Stimulated activated naive CD4-positive, alpha-beta T cell (primary cell): Measurements from ENCODE around the gene FBLN1.
"Not testable (repeated sequence)": the region's sequence is repeated elsewhere in the genome, so short reads cannot be mapped to it uniquely, and the experiment has no call there.

ENCODE experiments used
- DNase-seq, 6 experiments: peaks; one replicate each; lab custom pipeline; 2025; lab: John Stamatoyannopoulos, UW

Gene FBLN1

GRCh38 chr22:45612940-45613339, 110.3 kb downstream of the FBLN1 start:
- DNase-seq: no peak

DNA sequence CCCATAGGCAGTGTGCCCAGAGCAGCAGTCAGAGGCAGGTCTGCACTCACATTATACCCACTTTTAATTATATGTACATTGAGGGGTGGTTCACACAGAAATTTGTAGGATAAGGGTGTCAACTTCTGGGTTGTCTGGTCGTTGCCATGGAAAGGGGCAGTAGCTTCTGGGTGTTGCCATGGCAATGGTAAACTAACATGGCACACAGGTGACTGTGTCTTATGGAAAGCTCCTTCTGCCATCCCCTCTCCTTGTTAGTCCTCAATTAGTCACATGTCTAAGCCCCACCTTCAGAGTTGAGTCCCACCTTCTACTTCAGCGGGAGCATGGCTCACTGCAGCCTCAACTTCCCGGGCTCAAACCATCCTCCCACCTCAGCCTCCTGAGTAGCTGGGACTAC, 112.7 kb downstream of the FBLN1 start:
- no peak for DNase-seq

DNA sequence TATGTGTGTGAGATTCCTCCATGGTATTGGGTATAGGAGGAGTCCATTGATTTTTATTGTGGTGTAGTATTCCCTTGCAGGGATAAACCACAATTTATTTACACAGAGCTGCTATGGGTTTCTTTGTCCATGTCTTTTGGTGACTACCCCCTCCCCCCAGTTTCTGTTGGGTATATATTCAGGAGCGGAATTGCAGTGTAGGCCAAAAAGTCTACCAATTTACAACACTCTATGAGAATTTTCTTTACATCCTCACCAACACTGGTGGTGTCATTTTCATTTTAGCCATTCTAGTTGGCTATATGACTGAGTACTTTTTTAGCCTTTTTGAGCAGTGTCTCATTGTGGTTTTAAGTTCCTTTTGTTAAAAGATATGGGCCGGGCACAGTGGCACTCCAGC, 113.7 kb downstream of the FBLN1 start:
- no peak for DNase-seq

- no peak for DNase-seq
Measured at GRCh38 chr22:45617948-45618347, 115.3 kb downstream of the FBLN1 start.

DNA sequence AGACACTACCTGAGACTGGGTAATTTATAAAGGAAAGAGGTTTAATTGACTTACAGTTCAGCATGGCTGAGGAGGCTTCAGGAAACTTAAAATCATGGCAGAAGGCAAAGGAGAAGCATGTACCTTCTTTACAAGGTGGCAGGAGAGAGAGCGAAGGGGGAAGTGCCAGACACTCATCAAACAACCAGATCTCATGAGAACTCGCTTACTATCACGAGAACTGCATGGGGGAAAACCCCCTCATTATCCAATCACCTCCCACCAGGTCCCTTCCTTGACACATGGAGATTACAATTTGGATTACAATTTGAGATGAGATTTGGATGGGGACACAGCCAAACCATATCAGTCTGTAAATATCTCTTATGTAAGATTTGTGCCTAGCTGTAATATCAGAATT, 118.0 kb downstream of the FBLN1 start:
- DNase-seq: no peak

DNA sequence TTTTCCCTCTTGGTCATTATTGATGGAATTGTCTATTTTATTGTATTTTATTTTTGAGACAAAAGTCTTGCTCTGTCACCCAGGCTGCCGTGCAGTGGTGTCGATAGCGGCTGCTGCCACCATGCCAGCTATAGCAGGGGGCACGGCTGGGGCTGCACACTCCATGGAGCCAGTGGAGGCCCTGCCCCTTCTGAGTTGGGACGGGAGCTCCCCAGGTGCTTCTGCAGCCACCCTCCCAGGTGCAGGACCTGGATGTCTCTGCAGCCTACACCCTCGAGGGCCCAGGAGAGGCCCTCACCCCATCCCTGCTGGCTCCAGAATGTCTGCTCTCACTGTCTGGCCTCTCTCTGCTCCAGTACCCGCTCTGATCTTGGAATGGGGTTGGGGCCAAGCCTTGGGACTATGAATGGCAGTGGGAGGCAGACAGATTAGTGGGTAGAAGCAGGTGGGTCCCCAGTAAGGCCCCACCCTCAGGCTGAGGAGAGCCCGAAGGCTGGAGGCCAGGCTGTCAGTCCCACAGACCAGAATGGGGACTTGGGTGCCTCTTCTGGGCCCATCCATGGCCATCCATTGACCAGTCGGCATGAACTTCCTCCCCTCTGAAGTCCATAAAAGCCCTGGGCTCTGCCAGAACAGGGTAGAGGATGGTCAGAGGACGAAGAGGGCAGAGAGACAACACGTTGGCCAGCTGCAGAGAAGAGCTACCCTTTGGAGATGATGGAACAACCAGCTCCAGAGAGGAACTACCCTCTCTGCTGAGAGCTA, 119.3 kb downstream of the FBLN1 start:
- DNase-seq: no peak

- DNase-seq: not testable (repeated sequence)
Measured at GRCh38 chr22:45623464-45624145, 120.9 kb downstream of the FBLN1 start.

- DNase-seq: no peak
Measured at GRCh38 chr22:45626198-45626651, 123.5 kb downstream of the FBLN1 start.

DNA sequence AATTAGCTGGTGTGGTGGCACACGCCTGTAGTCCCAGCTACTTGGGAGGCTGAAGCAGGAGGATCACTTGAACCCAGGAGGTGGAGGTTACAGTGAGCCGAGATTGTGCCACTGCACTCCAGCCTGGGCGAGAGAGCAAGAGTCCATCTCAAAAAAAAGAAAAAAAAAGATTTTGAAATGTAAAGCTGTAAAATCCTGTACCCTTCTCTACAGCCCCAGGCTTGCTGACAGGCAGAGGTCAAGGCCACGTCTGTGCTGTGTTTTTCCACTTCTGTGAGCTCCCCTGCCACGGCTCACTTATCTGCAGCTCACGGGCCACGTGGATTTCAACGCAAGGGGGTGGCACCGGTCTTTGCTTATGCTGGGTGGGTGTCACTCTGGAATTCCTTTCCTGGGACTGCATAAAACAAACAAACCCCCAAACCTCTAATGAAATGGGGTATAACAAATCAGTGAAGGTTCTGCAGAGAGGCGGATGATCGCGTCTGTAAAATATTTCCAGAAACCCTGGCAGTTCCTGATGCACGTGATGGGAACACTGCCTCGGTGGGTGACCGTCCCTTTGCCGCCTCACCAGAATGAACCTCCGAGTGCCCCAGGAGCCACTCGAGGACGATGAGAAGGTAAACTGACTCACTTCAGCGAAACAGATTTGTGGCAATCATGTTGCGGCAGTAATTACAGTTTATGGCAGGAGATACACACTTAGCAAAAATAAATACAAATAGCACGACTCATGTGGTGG, 125.0 kb downstream of the FBLN1 start:
- DNase-seq: no peak

DNA sequence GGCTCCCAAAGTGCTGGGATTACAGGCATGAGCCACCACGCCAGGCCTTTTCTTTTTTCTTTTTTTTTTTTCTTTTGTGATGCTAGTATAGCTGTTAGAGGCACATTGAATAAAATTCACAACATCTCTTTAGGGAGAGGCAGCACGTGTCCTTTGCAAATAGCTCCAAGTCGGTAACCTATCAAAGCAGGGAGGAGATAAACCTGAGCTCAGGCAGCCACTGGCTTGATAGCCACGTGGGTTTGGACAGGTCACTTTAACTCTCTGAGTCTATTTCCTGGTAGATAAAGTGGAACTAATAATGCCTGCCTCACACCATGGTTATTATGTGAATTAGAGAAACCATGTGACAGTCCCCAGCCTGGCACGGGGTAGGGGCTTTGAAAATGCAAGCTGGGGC, 125.8 kb downstream of the FBLN1 start:
- DNase-seq: no peak

DNA sequence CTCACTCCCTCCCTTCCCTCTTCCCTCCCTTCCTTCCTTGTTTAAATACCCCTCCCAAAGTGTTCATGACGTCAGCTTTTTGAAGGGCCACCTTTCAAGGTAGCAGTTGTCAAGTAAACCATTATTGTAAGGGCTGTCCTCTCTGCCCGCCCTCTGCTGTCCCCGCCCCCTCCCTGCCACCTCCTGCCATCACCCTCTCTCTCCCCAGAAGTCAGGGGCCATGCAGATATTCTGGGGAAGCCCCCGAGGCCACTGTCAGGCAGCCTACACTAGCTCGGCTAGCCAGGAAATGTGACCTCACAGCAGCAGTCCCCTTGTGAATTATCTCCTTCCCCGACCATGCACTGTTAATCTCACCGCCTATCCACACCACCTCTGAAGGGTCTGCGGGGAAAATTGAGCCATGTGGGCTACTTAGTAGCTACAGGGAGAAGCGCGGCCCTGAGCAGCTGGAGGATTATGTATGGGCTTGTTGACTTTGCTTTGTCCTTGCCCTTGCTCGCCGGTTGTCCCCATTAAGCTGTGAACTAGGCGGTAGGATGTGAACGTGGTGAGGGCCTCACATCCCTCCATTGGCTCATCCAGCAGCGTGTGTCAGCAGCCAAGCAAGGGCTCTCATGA, 126.9 kb downstream of the FBLN1 start:
- no peak for DNase-seq

DNA sequence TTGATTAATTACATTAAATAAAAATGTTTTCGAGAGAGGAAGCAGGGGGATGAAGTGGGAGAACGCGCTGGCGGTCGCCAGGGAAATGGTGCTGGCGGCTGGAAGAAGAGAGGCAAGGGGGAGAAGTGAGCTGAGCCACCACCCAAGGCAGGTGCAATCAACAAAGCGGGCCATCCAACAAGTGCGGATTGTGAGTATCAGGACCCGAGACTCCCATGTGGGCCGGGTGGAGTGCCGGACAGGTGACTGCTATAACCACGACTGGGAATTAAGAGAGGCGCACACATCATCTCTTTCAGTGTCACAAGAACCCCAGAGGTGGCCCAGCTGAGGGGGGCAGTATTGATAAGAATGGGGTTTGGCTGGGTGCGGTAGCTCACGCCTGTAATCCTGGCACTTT, 127.8 kb downstream of the FBLN1 start:
- no peak for DNase-seq

- DNase-seq: no peak
Measured at GRCh38 chr22:45631140-45631840, 128.6 kb downstream of the FBLN1 start.

DNA sequence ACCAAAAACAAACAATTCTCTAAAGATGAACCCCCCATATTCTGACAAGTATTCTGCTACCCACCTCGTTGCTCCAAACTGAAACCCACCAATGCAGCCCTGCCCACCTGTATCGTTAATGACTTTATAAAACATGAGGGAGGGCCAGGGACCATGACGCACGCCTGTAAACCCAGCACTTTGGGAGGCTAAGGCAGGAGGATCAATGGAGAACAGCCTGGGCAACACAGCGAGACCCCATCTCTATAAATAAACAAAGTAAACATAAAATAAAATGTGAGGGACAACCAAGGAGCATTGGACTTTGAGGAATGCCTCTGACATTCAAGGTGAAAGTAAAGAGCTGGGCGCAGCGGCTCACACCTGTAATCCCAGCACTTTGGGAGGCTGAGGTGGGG, 129.2 kb downstream of the FBLN1 start:
- no peak for DNase-seq

DNA sequence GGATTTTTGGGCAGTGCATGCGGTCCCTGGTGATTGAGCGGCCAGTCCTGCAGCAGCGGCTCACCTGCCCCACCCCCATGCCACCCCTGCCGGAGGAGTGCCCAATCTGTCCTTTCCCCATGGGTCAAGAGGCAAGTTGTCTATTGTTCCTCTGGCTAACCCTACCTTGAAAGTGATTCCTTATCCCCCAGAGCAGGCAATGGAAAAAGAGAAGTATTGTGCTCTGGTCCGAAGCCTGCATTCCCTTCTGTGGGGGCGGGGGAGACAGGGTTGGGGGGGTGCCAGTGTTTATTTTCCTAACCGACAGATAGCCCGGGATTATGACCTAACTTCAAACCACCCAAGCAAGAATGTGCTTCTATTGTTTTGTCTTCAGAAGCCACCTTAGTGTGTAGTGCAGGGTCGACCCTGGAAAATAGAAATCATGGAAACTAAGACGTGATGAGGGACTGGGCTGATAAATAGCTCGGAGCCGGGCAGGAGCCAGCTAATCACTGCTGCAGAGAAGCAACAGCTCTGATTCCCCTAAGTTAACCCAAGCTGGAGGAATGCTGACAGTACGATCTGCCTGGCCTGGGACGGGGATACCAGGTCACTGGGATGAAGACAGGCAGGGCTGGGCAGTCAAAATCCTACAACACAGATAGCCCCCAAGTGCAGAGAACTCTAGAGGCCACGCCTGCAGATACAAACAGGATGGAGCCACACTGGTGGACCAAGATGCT, 130.3 kb downstream of the FBLN1 start:
- no peak for DNase-seq

DNA sequence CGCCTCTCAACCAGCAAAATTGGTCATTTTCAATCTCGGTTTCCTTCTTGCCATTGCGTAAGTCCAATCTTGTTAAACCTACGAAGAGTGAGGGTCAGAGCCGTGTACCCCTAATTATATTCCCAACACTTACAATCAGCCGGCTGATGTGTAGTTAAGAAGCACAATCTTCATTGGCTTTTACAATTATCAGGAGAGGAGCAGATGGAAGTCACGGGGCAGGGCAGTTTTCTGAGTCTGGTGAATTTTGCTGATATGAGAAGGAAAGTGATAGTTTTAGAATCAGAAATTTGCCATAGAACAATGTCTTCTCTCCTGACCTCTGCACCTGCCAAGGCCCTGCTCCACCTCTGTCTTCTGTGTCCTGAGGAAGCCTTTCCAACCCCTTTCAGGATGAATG, 134.0 kb downstream of the FBLN1 start:
- no peak for DNase-seq

DNA sequence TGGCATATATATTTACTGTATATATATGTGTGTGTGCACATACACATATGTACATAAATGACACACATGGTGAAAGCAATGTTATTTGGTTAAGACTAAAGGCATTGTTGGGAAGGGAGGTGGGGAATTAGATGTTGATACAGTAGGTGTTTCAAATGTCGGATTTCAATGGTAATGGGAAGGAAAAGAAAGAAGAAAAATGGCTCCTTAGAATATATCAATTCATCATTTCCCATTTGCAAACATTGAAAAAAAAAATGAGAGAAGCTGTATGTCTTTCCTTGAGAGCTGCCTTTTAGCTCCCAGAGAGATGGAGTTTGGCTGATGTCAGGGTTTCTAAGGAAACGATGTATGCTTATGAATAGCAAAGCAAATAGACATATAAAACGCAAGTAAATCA, 135.5 kb downstream of the FBLN1 start:
- no peak for DNase-seq

DNA sequence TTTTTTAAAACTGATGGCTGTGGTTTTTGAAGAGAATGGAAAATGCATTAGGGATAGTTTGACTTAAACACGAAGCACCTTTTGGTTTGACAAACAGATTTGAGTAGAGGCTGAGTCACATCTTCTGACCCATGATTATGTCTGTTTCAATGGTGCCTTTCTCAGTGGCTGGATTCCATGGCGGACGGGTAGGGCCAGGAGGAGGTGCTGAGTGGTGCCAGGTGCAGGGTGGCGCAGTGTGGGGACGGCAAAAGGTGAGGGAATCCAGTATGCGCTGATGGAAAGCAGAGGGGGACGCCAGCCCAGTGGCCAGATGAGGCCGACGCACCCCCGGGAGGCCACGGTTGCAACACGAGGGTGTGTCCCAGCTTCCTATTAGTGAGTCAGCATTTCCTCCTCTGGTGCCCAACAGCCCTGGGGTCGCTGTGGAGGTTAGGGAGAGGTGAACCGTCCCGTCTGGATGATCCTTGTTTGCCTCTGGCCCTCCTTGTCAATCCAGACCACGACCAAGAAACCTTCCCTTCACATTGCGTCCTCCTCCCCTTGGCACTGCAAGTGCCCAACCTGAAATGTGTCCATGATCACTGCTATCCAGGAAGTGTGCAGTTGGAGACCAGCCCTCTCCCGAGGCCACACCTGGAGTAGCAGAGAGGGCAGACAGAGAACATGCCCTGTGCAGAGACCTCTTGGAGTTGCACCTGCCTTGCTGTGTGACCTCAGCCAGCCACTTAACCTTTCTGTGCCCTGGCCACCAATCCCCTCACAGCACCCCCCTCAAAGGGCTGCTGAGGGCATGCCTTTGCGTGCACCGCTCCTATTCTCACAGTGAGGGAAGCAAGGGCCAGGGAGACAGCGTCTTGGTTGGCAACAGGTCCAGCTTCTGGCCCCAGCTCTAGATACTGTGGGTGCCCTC, 136.4 kb downstream of the FBLN1 start:
- DNase-seq: no peak

DNA sequence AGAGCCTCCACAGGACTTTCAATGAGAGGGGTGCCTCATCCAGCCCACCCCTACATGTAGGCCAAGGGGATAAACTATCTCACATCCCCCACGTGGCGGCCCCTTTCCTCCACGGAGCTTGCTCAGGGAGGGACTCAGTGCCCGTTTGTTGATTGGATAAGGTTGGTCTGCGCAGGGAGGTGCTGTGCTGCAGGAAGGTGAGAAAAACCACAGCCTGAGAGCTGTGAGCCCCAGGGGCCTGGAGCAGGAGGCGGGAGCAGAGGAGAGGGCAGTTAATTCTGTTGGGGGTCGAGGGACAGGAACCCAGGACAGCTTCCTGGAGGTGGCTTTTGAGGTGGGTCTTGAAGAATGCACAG, 137.0 kb downstream of the FBLN1 start:
- no peak for DNase-seq

DNA sequence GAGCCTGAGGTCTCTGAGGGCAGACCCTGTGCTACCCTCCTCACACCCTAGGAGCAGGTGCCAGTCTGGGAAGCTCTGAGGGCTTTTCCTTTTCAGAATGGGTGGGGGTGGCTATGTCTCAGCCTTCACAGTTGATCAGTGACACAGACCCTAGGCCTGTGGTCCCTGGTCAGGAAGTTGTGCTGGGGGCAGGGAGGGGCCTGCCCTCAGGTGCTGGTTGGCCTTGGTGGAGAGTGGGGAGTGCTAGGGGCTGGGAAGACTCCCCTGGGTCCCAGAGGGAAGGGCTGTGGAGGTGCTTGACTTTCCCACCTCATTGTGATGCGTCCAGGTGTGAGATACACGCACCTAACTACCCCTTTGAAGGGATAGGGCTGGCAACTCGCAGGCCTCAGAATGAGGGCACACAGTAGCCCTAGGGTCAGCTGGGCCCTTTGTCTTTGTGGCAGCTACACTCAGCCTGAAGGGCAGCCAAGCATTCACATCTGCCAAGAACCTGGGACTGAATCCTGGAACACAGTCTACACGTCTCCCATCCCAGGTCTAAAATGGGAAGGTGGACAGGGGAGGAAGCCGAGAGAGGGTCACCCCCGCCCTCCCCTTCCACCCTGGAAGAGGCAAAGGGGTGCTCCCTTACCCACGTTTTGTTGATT, 137.7 kb downstream of the FBLN1 start:
- no peak for DNase-seq
